HEK293 (cell line): Measurements from ENCODE around the gene YIPF1.

Source experiments
- ZBTB17 ChIP-seq: fragments of 450-650 bp; formaldehyde crosslinking; IDR thresholded peaks from 2 replicates; pipeline ENCODE4 v1.5.1; 2016; ENCODE audit warnings: missing biosample characterization, missing genetic modification characterization
- ZNF239 ChIP-seq: fragments of 450-650 bp; formaldehyde crosslinking; IDR thresholded peaks from 2 replicates; pipeline ENCODE4 v1.5.1; 2016; ENCODE audit warnings: missing biosample characterization, missing genetic modification characterization
- TF ChIP-seq, protein P1 (sequence below): fragments of 450-650 bp; formaldehyde crosslinking; IDR thresholded peaks from 2 replicates; pipeline ENCODE4 v1.5.1; 2016; ENCODE audit warnings: missing biosample characterization, missing genetic modification characterization

DNA sequence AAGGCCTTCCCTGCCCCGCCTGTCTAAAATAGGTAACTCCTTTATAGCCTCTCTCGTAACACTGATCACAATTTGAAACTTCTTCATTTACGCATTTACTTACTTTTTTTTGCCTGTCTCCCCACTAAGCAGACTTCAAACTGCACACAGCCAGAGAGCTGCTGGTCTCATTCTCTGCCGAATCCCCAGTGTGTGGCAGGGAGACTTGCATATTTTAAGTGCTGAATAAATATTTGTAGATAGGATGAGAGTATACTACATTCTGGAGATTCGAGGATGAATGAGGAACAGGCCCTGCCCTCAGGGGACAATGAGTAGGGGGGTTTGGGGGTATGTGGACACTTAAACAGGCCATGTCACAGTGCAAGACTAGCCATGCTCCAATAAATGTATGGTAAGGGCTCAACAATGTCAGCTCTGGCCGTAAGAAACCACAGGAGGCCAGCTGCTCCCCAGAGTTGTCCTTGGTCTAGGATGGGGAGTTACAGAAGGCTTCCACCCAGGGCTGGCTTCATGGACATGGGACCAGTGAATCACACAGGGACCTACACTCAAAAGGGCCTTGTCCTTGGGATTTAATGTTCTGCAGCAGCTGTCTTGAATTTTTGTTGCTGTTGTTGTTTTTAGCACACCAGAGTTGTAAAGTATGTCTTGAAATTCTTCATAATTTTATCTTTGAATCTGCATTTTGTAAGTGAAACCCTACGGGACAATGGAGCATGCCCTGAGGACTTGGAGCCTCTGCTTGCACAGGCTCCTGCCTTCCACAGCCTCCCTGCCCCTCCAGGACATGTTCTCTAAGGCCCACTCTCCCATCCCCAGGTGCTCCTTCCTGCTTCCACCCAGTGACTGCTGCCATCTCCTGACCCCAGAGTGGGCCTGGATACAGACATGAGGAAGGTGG is 12.9 kb upstream of the YIPF1 start:
- TF ChIP-seq ZNF239 (tag by site-specific recombination) (no peak), ZBTB17 (tag by site-specific recombination) (no peak)
- TF ChIP-seq, protein P1, sequence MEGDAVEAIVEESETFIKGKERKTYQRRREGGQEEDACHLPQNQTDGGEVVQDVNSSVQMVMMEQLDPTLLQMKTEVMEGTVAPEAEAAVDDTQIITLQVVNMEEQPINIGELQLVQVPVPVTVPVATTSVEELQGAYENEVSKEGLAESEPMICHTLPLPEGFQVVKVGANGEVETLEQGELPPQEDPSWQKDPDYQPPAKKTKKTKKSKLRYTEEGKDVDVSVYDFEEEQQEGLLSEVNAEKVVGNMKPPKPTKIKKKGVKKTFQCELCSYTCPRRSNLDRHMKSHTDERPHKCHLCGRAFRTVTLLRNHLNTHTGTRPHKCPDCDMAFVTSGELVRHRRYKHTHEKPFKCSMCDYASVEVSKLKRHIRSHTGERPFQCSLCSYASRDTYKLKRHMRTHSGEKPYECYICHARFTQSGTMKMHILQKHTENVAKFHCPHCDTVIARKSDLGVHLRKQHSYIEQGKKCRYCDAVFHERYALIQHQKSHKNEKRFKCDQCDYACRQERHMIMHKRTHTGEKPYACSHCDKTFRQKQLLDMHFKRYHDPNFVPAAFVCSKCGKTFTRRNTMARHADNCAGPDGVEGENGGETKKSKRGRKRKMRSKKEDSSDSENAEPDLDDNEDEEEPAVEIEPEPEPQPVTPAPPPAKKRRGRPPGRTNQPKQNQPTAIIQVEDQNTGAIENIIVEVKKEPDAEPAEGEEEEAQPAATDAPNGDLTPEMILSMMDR (tag by site-specific recombination) = no peak
